Activated T-cell treated with anti-CD3 and anti-CD28 coated beads, Interleukin-2, amount 50 U/mL, for 48 hours (primary cell): ENCODE data around the gene TP73.

ENCODE experiments used
- DNase-seq, 2 experiments: peaks; one replicate each; pipeline ENCODE4 v3.0.0-alpha.2; 2020

TP73 gene

GRCh38 chr1:3691421-3692204 lies 39.3 kb downstream of the TP73 start:
- no peak for DNase-seq

GRCh38 chr1:3692598-3692997 lies 40.3 kb downstream of the TP73 start:
- DNase-seq, result no peak

GRCh38 chr1:3693321-3693720 lies 41.0 kb downstream of the TP73 start:
- DNase-seq, result no peak

GRCh38 chr1:3695326-3696217 lies 43.3 kb downstream of the TP73 start:
- peak; percentile 39 to 53 for DNase-seq

- DNase-seq, result no peak
Observed at GRCh38 chr1:3696689-3697088, 44.4 kb downstream of the TP73 start.

GRCh38 chr1:3697104-3697503 lies 44.8 kb downstream of the TP73 start:
- DNase-seq, result no peak

- no peak for DNase-seq
Observed at GRCh38 chr1:3697810-3698209, 45.5 kb downstream of the TP73 start.

- no peak for DNase-seq
Observed at GRCh38 chr1:3698660-3699408, 46.5 kb downstream of the TP73 start.

- DNase-seq, result no peak
Observed at GRCh38 chr1:3699596-3699995, 47.3 kb downstream of the TP73 start.

- DNase-seq, result no peak
Observed at GRCh38 chr1:3700631-3701030, 48.3 kb downstream of the TP73 start.

- DNase-seq, result no peak
Observed at GRCh38 chr1:3702528-3702927, 50.2 kb downstream of the TP73 start.

- DNase-seq, result no peak
Observed at GRCh38 chr1:3702990-3703728, 50.8 kb downstream of the TP73 start.

GRCh38 chr1:3703786-3704371 lies 51.6 kb downstream of the TP73 start:
- no peak for DNase-seq

GRCh38 chr1:3705341-3705950 lies 53.1 kb downstream of the TP73 start:
- no peak for DNase-seq

- DNase-seq, result no peak
Observed at GRCh38 chr1:3706651-3707297, 54.5 kb downstream of the TP73 start.

GRCh38 chr1:3707298-3707938 lies 55.1 kb downstream of the TP73 start:
- DNase-seq, result no peak

GRCh38 chr1:3707939-3708328 lies 55.6 kb downstream of the TP73 start:
- DNase-seq, result no peak

GRCh38 chr1:3708791-3709190 lies 56.5 kb downstream of the TP73 start:
- DNase-seq, result no peak

GRCh38 chr1:3710251-3710650 lies 57.9 kb downstream of the TP73 start:
- no peak for DNase-seq

GRCh38 chr1:3711381-3711779 lies 59.1 kb downstream of the TP73 start:
- no peak for DNase-seq
